Type B pancreatic cell (in vitro differentiated cells): ENCODE data around the gene TXNRD2. TPM values are rescaled to one million over a fixed set of nuclear protein-coding genes. Genes with fewer than 3 reads are reported as not detected.

Experiments used
- DNase-seq: peaks from one replicate; pipeline ENCODE4 v3.0.0; 2021; ENCODE audit warnings: mixed read lengths; ENCODE audit not compliant: unreplicated experiment; ENCODE audit errors: extremely low spot score
- H3K27ac Mint-ChIP-seq: 2 replicates; pipeline ENCODE4 v1.8.0; 2021; ENCODE audit warnings: mild to moderate bottlenecking, mixed read lengths
- H3K27me3 Mint-ChIP-seq: 2 replicates; pipeline ENCODE4 v1.8.0; 2021; ENCODE audit warnings: mixed read lengths
- H3K36me3 Mint-ChIP-seq: 2 replicates; pipeline ENCODE4 v1.8.0; 2021; ENCODE audit warnings: mixed read lengths
- H3K4me1 Mint-ChIP-seq: one replicate; pipeline ENCODE4 v1.8.0; 2021; ENCODE audit warnings: mixed read lengths; ENCODE audit not compliant: unreplicated experiment
- H3K4me3 Mint-ChIP-seq: 2 replicates; pipeline ENCODE4 v1.8.0; 2021; ENCODE audit warnings: mild to moderate bottlenecking, mixed read lengths
- H3K9me3 Mint-ChIP-seq: 2 replicates; pipeline ENCODE4 v1.8.0; 2021; ENCODE audit warnings: mixed read lengths
- total RNA-seq: library from RNA; stranded (reverse); gene quantifications from 2 replicates; pipeline ENCODE4 v1.2.1, GENCODE V29; 2021; ENCODE audit warnings: low replicate concordance
- TF ChIP-seq, protein P1 (sequence below): fragments of 200-600 bp; sonication (generic); conservative IDR thresholded peaks from 2 replicates; pipeline ENCODE4 v1.5.0; 2021; ENCODE audit warnings: antibody characterized with exemption, mild to moderate bottlenecking

TXNRD2 gene
- total RNA-seq, 1 donor from 2014 or later = 25.1 TPM

DNA sequence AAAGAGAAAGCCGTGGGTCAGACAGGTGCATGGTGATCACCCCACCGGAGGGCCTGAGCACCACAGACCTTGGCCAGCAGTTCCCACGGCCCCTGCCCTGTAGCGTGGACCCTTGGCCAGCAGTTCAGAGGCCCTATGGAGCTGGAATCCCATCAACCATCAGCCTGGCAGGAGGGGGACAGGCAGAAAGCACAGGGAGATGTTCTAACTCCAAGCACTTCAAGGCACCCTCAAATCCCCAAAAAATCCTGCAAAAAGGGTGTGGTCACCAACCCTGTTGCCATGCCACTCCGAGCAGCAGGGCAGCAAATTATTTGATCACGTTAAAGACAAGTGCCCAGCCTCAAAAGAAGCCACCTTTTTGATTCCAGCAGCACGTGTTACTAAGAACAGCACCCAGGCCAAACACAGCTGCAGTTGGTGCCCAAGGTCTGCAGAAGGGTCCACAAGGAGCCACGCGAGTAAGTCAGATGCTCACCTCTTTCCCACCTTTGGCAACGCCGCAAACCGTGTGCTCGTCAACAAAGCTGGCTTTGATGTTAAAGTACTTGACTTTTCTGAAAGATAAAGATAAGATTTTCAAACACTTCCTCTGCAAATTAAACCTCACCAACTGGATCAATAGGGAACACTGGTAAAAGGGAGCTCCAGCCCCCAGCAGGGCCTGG lies 26.2 kb downstream of the TXNRD2 start:
- Mint-ChIP-seq H3K36me3 (peaks cover 12% of the 10 kb centered on the region), H3K9me3 (no peaks in the 10 kb centered on the region), H3K4me1 (no peaks in the 10 kb centered on the region), H3K4me3 (no peak overlapping the region), H3K27ac (no peak overlapping the region), H3K27me3 (peaks cover 3% of the 10 kb centered on the region)
- TF ChIP-seq, protein P1, sequence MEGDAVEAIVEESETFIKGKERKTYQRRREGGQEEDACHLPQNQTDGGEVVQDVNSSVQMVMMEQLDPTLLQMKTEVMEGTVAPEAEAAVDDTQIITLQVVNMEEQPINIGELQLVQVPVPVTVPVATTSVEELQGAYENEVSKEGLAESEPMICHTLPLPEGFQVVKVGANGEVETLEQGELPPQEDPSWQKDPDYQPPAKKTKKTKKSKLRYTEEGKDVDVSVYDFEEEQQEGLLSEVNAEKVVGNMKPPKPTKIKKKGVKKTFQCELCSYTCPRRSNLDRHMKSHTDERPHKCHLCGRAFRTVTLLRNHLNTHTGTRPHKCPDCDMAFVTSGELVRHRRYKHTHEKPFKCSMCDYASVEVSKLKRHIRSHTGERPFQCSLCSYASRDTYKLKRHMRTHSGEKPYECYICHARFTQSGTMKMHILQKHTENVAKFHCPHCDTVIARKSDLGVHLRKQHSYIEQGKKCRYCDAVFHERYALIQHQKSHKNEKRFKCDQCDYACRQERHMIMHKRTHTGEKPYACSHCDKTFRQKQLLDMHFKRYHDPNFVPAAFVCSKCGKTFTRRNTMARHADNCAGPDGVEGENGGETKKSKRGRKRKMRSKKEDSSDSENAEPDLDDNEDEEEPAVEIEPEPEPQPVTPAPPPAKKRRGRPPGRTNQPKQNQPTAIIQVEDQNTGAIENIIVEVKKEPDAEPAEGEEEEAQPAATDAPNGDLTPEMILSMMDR = no peak
- DNase-seq = no peak

- H3K27me3 Mint-ChIP-seq = peaks cover 7% of the 10 kb centered on the region
- peaks cover 16% of the 10 kb centered on the region for H3K36me3 Mint-ChIP-seq
- no peaks in the 10 kb centered on the region for H3K9me3 Mint-ChIP-seq
- TF ChIP-seq, protein P1 = no peak
- no peak overlapping the region for H3K4me3 Mint-ChIP-seq
- H3K4me1 Mint-ChIP-seq = peaks cover 5% of the 10 kb centered on the region
- DNase-seq = no peak
- H3K27ac Mint-ChIP-seq = no peak overlapping the region
These were observed 27.2 kb downstream of the TXNRD2 start for GRCh38 chr22:19914201-19914943.

DNA sequence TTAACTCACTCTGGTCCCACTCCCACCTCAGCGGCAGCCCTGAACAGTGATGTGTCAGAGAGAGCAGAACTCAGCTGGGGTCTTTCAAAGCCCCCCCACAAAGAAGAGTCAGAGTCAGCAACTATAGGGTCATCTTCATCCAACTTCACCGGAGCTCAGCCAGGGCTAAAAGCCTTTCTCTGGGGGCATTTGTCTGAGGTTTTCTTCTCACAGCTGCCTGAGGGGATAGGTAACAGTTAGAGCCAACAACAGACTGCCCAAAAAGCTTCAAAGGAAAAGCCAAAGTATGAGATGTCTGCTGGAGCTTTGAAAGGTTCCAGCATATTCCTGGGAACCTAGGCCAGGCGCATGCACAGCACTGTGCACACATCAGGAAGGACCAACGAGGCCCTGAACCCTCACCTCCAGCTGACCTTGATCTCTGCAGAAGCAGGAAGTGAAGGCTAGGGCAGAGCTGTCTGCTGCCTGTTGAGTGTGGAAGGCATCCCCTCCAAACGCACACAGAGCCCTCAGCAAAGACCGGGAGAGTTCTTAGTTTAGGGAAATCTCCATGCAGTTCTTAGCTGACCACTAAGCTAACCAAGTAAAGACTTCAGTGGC lies 28.2 kb downstream of the TXNRD2 start:
- H3K4me1 Mint-ChIP-seq = peaks cover 5% of the 10 kb centered on the region
- H3K27ac Mint-ChIP-seq = no peak overlapping the region
- H3K9me3 Mint-ChIP-seq = no peaks in the 10 kb centered on the region
- no peak for DNase-seq
- TF ChIP-seq, protein P1 = no peak
- H3K4me3 Mint-ChIP-seq = no peak overlapping the region
- peaks cover 16% of the 10 kb centered on the region for H3K36me3 Mint-ChIP-seq
- H3K27me3 Mint-ChIP-seq = peaks cover 7% of the 10 kb centered on the region

DNA sequence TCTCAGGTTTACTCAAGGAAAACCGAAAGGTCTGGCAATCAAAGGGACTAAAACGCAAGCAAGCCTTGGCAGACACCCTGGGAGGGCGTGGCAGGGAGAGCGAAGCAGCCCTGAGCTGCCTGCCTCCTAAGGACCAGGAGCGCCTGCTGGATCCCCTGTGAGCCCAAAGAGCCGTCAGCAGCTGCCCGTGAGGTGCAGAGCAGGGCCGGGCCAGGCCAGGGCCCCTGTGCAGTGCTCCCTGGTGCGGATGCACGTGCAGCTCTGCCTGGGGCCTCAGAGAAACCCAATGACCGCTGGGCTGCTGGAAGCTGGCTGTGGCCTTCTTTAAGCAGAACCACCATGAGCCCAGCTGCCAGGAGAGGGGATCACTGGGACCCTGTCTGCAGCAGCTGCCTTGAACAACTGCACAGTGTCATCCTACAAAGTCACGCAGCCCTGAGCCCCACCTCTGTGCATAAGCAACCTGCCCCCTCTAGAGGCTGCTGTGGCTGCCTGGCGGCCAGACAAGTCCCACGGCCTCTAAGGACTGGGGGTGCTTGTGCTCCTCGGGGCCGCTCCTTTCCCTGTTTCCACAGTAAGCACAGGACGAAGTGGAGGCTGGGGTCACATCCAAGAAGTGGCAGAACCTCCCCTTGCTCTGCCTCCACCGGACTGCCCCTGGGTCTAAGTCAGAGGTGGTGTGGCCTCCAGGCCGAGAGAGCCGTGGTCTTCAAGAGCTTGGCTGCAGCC lies 29.2 kb downstream of the TXNRD2 start:
- H3K4me3 Mint-ChIP-seq = no peak overlapping the region
- DNase-seq = no peak
- no peak overlapping the region for H3K27ac Mint-ChIP-seq
- peaks cover 5% of the 10 kb centered on the region for H3K4me1 Mint-ChIP-seq
- TF ChIP-seq, protein P1 = no peak
- H3K9me3 Mint-ChIP-seq = no peaks in the 10 kb centered on the region
- H3K36me3 Mint-ChIP-seq = peaks cover 16% of the 10 kb centered on the region
- H3K27me3 Mint-ChIP-seq = peaks cover 7% of the 10 kb centered on the region

DNA sequence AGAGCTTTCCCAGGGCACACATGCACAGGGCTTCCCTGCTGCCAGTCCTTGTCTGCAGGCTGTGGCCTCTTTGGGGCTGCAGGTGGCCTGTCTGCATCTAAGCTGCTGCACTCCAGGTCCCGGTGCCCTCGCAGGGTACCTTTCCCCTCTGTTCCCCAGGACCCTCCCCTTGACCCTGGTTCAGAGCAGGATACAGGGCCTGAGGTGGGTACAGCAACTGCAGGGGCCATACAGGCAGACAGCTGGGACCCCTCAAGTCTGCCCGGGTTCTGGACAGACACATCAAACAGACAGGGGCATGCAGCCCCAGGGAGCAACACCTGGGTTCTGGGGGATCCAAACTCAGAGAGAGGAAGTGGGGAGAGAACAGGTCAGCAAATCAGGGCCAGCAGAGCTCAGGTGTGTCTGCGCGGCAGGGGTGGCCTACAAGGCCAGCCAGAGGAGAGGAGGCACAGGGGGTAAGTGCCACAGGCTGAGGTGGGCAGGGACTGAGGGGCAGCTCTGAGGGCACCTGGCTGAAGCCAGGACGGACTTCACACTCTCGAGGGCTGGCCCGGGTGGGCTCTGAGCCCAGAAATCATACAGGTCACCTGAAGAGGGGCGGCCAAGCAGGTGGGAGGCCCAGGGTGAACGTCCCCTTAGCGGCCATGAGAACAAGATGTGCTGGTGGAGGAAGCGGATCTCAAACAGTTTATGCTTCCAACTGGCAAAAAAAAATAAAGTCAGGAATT lies 29.9 kb downstream of the TXNRD2 start:
- Mint-ChIP-seq H3K9me3 (no peaks in the 10 kb centered on the region), H3K36me3 (peaks cover 16% of the 10 kb centered on the region), H3K27me3 (peaks cover 7% of the 10 kb centered on the region), H3K4me1 (peaks cover 5% of the 10 kb centered on the region), H3K4me3 (no peak overlapping the region), H3K27ac (no peak overlapping the region)
- TF ChIP-seq, protein P1 = no peak
- no peak for DNase-seq
